BLaER1 (cell line): ENCODE data around the gene GNB3.
"Not testable (repeated sequence)": the region's sequence is repeated elsewhere in the genome, so short reads cannot be mapped to it uniquely, and the experiment has no call there.

Experiments used
- H3K27ac ChIP-seq: shearing (Covaris generic); formaldehyde crosslinking; 2 replicates; pipeline ENCODE4 v1.8.1; 2022
- H3K27me3 ChIP-seq: shearing (Covaris generic); formaldehyde crosslinking; 2 replicates; pipeline ENCODE4 v1.8.1; 2022
- H3K36me3 ChIP-seq: shearing (Covaris generic); formaldehyde crosslinking; 2 replicates; pipeline ENCODE4 v1.8.1; 2022
- H3K4me1 ChIP-seq: shearing (Covaris generic); formaldehyde crosslinking; 2 replicates; pipeline ENCODE4 v1.8.1; 2022
- H3K4me2 ChIP-seq: shearing (Covaris generic); formaldehyde crosslinking; 2 replicates; pipeline ENCODE4 v1.8.1; 2022
- H3K4me3 ChIP-seq: shearing (Covaris generic); formaldehyde crosslinking; 2 replicates; pipeline ENCODE4 v1.8.1; 2022
- H3K9ac ChIP-seq: shearing (Covaris generic); formaldehyde crosslinking; 2 replicates; pipeline ENCODE4 v1.8.1; 2022
- H3K9me3 ChIP-seq: shearing (Covaris generic); formaldehyde crosslinking; 2 replicates; pipeline ENCODE4 v1.8.1; 2022
- H4K20me1 ChIP-seq: shearing (Covaris generic); formaldehyde crosslinking; 2 replicates; pipeline ENCODE4 v1.8.1; 2022
- Cebpa-rat ChIP-seq: shearing (Covaris generic); IDR thresholded peaks from 2 replicates; pipeline ENCODE4 v1.8.1; 2022

GNB3 gene

DNA sequence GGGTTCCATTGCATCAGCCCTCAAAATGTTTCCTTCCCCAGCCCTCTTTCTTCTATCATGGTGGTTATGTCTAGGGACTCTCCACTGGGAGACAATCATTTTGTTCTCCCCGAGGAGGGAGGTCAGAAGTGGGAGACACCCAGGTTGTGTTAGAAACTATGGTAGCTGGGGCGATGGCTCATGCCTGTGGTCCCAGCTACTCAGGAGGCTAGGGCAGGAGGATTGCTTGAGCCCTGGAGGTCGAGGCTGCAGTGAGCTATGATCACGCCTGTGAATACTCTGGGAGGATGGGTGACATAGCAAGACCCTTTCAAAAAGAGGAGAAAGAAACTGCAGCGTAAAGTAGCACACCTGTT, 50.9 kb downstream of the GNB3 start:
- peak overlapping the region; percentile 94 for H3K27ac ChIP-seq
- H3K4me1 ChIP-seq = peaks cover 20% of the 10 kb centered on the region
- TF ChIP-seq Cebpa-rat = no peak

DNA sequence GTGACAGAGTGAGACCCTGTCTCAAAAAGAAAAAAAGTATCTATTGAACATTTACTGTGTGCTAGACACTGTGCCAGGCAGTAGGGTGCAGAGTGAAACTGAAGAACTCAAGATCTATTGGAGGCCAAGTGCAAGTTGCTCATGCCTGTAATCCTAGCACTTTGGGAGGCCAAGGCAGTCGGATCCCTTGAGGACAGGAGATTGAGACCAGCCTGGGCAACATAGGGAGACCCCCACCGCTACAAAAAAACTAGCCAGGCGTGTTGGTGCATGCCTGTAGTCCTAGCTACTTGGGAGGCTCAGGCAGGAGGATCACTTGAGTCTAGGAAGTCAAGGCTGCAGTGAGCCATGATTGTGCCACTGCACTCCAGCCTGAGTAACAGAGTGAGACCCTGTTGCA, 52.0 kb downstream of the GNB3 start:
- not testable (repeated sequence) for H3K9ac ChIP-seq, H3K36me3 ChIP-seq, H3K9me3 ChIP-seq, H3K4me3 ChIP-seq, H3K27ac ChIP-seq, H4K20me1 ChIP-seq, H3K4me2 ChIP-seq, H3K27me3 ChIP-seq
- peaks cover 20% of the 10 kb centered on the region for H3K4me1 ChIP-seq

More for the DNA sequence above, 50.9 kb downstream of the GNB3 start:
- Histone ChIP-seq H4K20me1 (no peaks in the 10 kb centered on the region), H3K27me3 (no peaks in the 10 kb centered on the region), H3K36me3 (peaks cover 5% of the 10 kb centered on the region; the same call in 1 of the 2 replicates), H3K4me3 (peak overlapping the region; percentile 68), H3K9ac (peak overlapping the region; percentile 90), H3K9me3 (no peaks in the 10 kb centered on the region), H3K4me2 (peak overlapping the region; percentile 95)

DNA sequence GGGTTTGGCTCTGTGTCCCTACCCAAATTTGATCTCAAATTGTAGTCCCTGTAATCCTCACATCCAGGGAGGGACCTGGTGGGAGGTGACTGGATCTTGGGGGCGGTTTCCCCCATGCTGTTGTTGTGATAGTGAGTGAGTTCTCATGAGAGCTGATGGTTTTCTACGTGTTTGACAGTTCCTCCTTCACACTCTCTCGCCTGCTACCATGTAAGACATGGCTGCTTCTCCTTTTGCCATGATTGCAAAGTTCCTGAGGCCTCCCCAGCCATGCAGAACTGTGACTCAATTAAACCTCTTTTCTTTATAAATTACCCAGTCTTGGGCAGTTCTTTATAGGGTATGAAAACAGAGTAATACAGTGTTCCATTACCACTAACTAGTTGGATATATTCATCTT, 53.6 kb downstream of the GNB3 start:
- Histone ChIP-seq H3K9ac (no peak overlapping the region), H3K36me3 (no peaks in the 10 kb centered on the region), H3K4me1 (peaks cover 20% of the 10 kb centered on the region), H4K20me1 (no peaks in the 10 kb centered on the region), H3K9me3 (no peaks in the 10 kb centered on the region), H3K4me2 (no peak overlapping the region), H3K27ac (no peak overlapping the region), H3K27me3 (no peaks in the 10 kb centered on the region), H3K4me3 (no peak overlapping the region)
- TF ChIP-seq Cebpa-rat = no peak
